ENCODE data around the gene TRAF3IP1. TPM values are rescaled to one million over a fixed set of nuclear protein-coding genes. Genes with fewer than 3 reads are reported as not detected.

Gene TRAF3IP1
- polyA plus RNA-seq, 4 donors: 18.7 to 23.3 (median 21.6) TPM

DNA sequence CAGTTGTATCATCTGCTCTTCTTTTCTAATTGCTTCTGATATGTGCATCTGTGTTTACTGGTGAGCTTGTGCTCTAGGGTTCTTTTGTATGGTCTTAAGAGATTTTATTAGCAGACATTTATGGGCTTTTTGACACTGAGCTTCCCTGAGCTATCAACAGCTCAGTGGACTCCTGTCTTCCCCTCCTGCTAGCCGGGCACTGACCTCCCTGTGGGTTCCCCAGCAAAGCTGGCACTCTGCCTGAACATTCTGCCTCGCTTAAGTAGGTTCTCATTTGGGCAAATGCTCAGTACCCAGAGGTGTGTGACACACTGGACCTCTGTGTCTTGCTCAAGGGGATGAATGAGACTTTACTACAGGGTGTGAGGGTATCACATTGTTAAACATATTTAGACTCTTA, 15.8 kb downstream of the TRAF3IP1 start:
- no peak for DNase-seq (ENCODE audit: low read depth in 4 of 4, low spot score in 3 of 4)

DNA sequence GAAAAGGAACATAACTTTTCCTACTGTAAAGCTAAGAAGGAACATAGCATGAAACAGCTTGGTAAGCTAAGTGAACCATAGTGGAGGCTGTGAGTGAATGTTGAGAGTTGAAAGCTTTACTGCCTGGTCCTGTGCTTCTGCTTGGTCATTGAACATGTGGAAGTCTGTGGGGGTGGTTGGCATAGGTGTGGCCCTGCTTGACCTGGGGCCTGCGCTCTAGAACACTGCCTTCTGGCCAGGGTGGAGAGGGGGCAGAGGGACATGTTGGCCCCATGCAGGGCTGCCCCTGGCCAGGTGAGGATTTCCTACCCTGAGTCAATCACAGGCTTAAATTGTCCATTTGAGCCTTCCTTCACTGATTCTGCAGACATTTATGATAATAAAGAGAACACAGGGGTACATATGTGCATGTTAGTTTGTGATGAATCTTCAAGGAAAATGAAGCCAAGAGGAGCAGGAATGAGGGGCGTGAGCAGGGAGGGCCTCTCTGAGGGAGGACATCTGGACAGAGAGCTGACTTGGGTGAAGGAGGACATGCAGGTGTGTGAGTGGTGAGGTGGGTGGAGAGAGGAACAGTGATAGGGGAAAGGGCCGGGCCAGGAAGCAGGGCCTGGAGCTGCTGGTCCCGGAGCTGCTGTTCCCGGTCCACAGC, 16.6 kb downstream of the TRAF3IP1 start:
- no peak for DNase-seq (ENCODE audit: low read depth in 4 of 4, low spot score in 3 of 4)

DNA sequence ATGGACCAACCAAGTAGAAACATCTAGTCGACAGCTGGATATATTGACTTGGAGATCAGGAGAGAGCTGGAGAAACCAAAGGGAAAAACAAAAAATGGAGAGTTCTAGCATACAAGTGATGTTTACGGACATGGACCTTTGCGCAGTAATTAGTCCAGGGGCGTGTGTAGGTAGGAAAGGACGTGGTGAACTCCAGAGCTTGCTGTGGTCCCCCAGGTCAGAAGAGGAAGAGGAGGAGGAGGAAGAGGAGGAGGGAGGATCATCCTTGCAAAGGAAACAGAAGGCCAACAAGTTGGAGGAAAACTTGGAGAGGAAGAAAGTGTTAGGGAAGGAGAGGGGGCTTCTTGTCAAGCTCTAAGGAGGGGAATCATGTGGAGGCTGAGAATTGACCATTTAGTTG, 17.5 kb downstream of the TRAF3IP1 start:
- DNase-seq (ENCODE audit: low read depth in 4 of 4, low spot score in 3 of 4): no peak

DNA sequence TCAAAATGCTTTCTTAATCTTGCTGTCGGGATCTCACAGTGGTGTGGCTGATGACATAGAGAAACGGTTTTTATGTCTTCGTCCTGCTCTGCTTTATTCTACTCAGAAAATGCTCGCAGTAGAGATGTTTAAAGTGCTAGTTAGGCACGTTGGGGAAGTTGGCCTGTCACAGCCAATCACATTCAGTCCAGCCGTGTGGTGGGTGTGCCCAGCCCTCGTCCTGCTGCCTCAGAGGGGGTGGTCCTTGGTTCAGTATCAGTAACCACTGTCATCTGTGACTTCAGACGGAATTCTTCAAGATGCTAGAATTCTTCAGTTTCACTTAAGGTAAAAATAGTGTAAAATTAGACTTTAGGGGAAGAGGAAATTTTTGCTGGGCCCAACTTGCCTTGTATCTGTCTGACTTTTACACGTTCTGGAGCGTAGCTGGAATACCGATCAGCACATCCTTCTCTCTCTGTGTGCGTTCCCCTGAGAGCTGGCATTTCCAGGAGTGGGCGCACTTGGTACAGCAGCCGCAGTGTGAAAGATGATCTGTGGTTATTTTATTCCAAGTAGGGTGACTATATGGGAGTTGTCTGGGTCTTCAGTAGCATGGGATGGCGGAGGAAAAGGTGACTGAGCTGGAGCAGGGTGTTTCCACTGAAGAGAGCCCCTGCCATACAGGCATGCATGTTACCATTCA, 18.5 kb downstream of the TRAF3IP1 start:
- DNase-seq (ENCODE audit: low read depth in 4 of 4, low spot score in 3 of 4): no peak

DNA sequence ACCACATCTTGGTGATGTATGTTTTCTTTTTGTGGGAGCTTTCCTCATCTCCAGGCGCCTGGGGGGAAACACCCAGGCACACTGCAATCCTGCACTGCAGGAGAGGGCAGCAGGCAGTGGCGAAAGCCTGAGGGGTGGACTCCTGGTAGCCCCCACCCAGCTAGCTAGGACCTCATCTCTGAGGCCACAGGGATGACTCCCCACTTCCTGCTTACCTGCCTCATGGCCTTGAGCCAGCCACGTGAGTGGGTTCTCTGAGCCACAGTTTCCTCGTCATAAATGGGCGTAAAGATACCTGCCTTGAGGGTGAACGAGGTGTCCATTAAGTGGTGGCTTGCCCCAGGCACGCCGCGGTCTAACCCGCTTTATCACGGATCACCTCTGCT, 19.1 kb downstream of the TRAF3IP1 start:
- no peak for DNase-seq (ENCODE audit: low read depth in 4 of 4, low spot score in 3 of 4)

DNA sequence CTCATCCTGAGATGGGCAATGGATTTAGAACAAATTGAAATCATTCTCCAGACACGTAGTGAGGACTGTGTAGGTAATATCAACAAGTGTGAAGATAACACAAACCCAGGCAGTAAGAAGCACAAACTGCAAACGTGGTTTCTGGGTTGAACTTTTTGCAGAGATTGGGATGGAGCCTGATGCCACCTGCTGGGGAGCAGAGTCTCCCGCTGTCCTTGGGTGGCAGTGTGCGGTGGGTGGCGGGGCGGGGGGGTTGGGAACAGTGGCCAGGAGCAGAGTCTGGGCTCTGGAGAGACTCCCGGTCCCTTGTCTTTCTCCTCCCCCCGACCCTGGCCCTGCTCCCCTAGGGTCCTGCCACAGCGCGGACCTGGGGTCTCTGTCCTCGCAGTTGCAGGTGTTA, 19.5 kb downstream of the TRAF3IP1 start:
- no peak for DNase-seq (ENCODE audit: low read depth in 4 of 4, low spot score in 3 of 4)

DNA sequence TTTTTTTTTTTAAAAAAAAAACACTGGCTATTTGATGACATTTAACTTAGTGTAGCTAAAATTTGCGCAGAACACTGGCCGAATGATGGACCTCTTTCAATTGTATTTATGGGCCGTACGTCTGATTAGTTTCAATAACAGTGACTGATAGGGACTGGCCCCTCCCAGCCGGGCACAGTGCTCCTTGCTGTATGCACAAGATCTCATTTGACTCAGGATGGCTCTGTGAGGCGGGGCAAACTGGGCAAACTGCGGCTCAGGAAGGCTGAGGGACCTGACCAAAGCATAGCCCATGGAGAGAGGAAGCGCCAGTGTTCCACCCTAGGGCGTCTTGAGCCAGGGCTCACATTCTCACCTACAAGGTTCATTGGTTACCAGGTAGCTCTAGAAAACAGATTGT, 21.2 kb downstream of the TRAF3IP1 start:
- no peak for DNase-seq (ENCODE audit: low read depth in 4 of 4, low spot score in 3 of 4)

DNA sequence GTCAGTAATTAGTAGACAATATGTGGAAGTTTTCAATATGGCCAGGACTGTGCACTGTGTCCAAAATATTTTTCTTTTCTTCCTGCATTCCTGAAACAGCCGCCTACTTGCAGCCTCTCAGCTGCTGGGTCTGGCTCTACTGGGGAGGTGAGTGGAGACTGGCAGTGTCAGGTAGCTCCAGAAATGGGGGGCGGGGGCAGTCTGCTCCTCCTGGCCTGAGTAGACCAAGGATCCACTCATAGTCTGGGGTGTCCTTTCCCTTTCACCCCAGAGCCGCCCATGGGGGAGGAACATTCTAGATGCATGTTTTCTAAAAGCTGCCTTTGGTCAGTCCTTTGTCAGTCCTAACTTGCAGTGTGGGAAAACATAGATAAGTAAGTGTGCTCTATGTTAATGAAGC, 23.7 kb downstream of the TRAF3IP1 start:
- no peak for DNase-seq (ENCODE audit: low read depth in 4 of 4, low spot score in 3 of 4)

DNA sequence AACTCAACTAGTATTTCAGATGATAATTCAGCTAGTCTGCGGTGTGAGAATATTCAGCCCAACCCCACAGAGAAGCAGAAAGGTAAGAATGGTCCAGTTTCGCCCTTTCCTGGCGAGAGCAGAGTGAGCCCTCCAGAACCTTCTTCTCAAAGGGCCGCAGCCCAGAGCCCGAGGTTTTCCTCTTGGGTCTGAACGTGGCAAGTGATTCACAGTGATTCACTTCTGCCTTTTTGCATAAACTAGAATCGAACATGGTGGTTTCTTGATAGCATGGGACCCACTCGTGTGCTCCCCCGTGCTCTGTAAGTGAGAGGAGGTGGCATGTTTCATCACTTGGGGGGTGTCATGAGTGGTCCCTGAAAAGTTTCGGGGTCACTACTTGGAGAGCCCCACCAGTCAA, 24.2 kb downstream of the TRAF3IP1 start:
- DNase-seq (ENCODE audit: low read depth in 4 of 4, low spot score in 3 of 4): no peak

DNA sequence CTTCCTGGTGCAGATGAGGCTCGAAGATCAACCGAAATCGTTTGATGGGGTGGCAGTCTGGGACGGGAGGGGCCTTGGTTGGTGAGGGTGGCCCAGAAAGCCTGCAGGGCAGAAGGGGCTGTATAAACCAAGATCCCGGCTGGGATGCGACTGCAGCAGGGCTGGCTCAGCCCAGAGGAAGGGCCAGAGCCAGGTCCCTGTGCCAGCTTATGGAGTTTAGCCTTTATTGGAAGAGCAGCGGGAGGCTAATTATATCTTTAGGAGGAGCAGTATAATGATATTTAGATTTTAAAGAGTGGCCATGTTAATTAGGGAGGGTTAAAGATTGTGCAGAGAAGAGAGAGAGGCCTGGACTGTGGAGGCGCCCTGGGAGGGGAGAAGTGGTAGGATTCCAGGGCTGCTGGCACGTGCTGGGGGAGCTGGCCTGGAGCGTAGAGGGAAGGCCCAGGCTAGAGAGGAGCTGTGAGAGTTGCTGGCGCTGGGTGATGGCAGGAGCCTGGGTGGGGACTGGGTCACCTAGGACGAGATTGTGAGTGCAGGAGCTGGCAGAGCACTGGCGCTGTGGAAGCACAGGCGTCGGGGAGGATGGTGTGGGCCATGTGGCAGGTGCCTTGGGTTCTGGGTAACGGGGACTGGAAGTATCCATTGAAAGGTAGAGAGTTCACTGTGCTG, 25.1 kb downstream of the TRAF3IP1 start:
- DNase-seq (ENCODE audit: low read depth in 4 of 4, low spot score in 3 of 4): no peak

DNA sequence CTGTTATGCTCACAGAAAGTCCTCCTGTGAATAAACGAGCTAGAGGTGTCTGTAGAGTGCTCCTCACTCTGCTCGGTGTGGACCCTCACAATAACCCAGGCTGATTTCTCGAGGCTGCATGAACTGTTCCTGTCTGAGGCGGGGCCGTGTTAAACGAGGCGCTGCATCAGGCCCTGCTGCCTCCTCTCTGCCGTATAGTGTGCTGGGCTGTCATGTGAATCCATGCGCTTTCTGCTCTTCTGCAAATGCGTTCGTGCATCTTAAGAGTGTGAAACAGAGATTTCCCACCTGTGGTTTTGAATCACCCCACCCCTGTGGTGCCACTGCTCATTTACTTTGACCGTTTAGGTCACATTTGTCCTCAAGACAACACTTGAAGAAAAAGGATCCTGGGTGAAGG, 26.2 kb downstream of the TRAF3IP1 start:
- DNase-seq (ENCODE audit: low read depth in 4 of 4, low spot score in 3 of 4): no peak

DNA sequence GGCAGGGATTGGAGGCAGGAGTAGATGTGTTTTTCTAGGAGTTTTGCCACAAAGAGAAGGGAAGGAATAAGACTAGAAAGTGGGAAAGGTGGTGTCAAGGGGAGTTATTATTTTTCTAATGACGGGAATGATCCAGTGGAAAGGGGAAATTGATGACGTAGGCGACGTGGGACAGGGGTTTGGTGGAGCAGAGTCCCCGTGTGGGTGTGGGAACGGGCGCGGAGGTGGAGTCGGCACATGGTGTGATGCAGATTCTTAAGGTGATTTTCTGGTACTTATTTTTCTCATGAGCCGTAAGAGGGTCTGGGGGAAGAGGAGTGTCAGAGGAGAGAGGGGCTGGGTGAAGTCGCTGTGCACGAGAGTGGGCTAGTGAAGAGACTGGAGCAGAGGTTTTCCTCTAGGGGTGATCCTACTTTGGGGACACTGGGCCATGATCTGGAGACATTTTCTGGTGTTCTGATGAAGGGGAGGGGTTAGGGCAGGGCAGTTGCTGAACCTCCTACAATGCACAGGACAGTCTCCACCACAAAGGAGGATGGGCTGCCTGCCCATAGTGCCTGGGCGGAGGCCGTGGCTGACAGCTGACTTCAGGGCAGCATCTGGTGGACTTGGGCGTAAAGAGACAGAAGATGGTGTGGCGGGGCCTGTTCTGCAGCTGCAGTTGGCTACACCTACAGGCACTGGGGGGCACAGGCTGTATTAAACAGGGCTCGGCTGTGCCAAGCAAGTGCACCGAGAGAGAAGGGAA, 30.0 kb downstream of the TRAF3IP1 start:
- no peak for DNase-seq (ENCODE audit: low read depth in 4 of 4, low spot score in 3 of 4)

DNA sequence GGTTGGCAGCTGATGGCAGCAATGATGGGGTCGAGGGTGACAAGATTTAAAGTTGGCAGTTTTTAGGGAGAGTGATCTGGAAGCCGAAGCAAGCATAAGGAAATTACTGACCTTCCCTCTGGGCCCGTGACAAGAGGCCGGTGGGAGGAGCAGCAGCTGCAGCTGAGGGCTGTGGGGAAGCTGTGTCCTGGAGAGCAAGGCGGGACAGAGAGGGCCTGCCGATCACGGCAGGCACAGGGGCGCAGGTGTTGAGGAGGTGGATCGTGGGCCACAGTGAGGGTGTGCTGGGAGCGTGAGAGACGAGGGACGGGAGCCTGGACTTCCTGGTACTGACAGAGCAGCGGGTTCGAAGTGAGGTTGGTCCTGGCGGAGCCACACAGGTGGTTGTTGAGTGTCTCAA, 31.0 kb downstream of the TRAF3IP1 start:
- DNase-seq (ENCODE audit: low read depth in 4 of 4, low spot score in 3 of 4): no peak

DNA sequence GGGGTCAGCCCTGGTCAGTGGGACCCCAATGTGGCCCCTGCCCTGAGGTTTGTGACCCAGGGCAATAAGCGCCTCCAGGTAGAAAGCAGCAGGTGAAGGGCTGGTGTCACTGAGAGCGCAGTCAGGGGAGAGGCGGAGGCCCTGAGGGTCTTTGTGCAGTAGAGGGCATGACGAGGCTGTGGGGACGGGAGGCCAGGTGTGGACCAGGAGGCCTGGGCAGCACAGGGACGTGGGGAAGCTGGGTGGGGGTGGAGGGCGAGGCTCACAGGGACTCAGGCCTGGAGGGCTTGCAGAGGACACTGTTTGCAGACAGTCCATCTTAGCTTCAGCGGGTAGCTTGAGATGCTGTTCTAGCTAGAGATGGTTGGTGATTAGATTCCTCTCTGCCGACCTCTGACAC, 32.0 kb downstream of the TRAF3IP1 start:
- DNase-seq (ENCODE audit: low read depth in 4 of 4, low spot score in 3 of 4): no peak

DNA sequence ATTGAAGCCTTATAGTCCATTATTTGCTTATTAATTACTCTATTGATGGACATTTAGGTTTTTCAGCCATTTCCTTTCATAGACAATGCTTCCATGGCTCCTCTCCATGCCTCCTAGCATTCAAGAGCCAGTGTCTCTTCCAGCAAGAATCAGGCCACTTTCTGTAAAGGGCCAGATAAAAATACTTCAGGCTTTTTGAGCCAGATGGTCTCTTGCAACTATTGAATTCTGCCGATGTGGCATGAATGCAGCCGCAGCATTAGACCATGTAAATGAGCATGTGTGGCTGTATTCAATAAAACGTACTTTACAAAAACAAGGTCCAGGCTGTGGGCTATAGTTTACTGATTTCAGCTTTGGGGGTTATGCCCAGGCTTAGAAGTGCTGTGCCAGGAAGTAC, 38.5 kb downstream of the TRAF3IP1 start:
- DNase-seq (ENCODE audit: low read depth in 4 of 4, low spot score in 3 of 4): no peak

DNA sequence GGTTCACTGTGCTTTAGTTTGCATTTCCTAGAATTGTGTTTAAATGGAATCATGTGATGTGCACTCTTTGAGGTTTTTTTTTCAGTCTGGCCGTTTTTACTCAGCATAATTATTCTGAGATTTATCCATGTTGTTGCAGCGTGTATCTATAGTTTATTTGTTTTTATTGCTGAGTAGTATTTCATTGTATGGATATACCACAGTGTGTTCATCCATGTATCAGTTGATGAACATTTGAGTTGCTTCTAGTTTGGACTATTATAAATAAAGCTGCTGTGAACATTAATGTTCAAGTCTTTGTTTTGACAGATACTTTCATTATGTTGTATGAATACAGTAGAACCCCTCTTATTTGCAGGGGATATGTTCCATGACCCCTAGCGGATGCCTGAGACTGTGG, 39.1 kb downstream of the TRAF3IP1 start:
- DNase-seq (ENCODE audit: low read depth in 4 of 4, low spot score in 3 of 4): no peak

DNA sequence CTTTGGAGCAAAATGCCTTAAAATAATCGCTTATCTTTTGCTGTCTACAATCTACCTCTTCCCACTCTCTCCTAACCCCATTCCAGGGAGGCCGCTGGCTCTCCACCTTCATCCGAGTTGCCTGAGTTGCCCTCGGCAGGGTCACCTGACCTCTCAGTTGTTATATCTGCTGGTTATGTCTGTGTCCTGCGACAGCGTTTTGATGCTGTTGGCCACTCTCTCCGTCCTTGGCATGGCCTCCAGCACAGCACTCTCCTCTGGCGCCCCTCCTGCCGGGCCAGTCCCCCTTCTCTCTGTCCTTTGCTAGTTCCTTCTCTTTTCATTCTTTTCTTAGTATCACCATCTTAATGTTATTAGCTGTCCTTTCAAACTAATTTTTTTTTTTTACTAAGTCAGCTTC, 41.6 kb downstream of the TRAF3IP1 start:
- DNase-seq (ENCODE audit: low read depth in 4 of 4, low spot score in 3 of 4): no peak

DNA sequence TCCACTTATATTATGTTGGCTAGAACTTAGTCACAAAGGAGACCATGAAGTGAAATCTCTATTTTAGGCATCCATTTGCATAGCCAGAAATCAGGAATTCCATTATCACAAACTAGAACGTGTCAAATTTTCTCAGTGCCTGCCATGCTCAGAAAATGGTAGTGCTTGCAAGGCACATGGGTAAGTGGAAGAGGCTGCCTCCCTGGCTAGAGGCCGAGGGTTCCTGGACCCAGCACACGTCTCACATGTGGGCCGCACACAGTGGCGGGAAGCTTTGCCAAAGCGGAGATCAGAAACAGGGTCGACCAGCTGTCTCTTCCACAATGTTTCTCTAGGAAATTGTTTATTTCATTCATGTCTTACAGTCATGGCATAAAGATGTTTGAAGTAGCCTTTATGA, 42.3 kb downstream of the TRAF3IP1 start:
- DNase-seq (ENCODE audit: low read depth in 4 of 4, low spot score in 3 of 4): no peak

DNA sequence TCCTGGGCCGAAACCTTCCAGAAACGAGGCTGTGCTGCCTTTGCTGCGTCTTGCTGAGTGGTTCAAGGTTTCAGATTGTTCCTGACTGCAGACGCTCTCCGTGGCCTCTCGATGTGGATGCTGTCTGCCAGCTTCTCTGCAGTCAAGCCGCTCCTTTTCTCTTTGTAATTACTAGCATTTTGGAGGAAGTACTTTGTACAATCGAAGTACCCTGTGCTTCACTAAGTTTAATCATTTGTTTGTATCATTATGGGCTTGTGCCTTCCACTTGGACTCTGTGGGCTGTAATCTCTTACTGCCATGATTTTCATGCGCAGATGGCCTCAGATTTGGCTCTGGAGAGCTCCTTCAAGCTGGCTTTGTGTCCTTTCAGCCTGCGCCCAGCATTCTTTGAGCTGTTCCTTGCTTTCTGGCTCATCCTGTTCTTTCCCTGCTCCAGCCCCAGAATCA, 49.3 kb downstream of the TRAF3IP1 start:
- no peak for DNase-seq (ENCODE audit: low read depth in 4 of 4, low spot score in 3 of 4)

DNA sequence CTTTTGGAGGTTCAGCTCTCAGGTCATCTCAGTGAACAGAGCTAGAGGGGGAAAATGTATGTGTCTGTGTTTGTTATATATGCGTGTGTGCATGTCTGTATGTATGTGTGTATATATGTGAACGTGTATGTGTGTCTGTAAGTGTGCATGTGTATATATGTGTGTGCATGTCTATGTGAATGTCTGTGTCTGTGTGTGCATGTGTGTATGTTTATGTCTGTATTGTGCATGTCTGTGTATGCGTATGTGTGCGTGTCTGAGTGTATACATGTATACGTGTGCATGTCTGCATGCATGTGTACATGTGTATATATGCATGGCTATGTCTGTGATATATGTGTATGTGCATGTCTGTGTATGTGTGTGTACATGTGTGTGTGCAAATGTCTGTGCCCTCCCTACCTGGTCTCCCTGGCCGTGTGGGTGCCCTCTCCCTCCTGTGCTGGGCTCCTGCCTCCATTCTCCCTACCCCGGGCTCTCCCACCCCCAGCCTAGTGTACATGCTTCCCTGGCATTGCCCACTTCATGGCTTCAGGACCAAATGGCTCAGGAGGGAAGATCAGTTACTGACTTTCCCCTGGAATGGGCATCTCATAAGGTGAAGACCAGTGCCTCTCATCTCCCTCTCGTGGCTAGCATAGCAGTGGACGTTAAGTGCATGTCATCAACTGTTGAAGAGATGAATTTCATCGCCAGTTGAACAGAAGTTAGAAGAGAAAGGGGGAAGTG, 49.9 kb downstream of the TRAF3IP1 start:
- DNase-seq (ENCODE audit: low read depth in 4 of 4, low spot score in 3 of 4): no peak

Data from right renal pelvis (tissue), 4 donors.